Measurements from ENCODE around the gene HNRNPLL.
A peak's percentile ranks its signal among the peaks of the same experiment; 100 is the strongest.
"Not testable (repeated sequence)": the region's sequence is repeated elsewhere in the genome, so short reads cannot be mapped to it uniquely, and the experiment has no call there.

The HNRNPLL gene

DNA sequence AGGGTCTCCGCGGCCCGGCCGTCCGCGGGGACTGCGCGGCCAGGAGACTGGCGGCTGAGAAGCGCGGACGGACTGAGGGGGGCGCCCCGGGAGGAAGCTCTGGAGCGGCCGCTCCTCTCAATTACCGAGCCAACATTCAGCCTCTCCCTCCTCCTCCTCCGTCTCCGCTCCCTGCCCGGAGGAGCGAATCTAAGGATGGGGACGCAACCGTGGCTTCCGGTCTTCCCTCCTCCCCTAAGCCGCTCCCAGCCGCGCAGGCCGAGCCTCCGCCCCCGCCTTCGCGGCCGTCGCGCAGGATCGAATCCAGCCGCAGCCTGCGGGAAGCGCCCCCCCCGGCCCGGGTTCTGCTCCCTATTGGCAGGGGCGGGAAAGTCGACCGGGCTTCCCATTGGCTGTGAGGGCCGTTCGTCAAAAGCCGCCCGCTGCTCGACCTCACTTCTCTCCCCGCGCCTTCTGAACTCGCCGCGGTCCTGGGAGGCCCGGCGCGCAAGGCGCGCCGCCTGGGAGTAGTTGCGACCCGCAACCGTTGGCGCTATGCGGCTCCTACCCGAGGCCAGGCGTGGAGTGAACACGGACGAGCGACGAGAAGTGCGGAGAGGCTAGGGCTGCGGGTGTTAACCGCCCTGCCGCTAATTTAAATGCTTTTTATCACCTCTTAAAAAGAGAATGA lies at the start of gene HNRNPLL:
TSS of gene HNRNPLL (minus strand) at position 197 of the 670 bp plus-strand sequence. CDS start 302 bp downstream, outside the sequence.
- DNase-seq (ENCODE audit: low spot score) = peak; percentile 88
- FAIRE-seq = no peak

DNA sequence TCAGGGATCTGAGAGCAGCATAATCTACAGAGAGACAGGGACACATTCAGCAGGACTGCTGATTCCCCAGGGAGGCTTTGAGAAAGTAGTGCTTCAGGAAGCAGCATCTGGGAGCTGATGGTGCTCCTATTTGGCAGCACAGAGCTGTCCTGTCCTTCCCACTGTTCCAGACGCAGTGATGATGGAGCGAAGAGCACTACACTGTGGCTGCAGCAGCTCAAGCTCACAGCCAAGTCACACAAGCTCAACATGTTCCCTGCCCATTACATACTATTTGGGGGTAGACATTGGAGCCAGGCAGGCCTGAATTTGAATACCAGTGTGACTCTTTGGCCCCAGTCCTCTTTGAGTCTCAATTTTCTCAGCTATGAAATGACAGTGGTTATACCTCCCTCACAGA lies 48.0 kb upstream of the HNRNPLL start:
- FAIRE-seq (no peak), DNase-seq (ENCODE audit: low spot score) (no peak)

DNA sequence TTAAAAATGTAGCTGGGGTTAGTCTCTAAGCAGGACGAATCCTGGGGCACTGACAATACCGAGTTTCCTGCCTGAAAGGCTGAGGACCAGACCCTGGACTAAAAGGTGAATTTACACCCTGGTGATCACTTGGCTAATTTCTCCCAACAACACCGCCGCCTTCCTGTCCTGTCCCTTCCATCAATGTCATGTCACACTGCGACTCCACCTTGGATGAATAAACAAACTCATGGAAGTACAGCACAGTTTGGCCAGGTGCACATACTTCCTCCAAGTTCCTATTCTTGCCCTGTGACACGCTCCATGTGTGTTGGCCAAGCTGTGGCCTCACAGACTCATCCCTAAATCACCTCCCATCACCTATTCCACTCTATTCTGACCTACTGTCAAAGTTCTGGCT lies 47.3 kb upstream of the HNRNPLL start:
- DNase-seq (ENCODE audit: low spot score) (no peak), FAIRE-seq (no peak)

DNA sequence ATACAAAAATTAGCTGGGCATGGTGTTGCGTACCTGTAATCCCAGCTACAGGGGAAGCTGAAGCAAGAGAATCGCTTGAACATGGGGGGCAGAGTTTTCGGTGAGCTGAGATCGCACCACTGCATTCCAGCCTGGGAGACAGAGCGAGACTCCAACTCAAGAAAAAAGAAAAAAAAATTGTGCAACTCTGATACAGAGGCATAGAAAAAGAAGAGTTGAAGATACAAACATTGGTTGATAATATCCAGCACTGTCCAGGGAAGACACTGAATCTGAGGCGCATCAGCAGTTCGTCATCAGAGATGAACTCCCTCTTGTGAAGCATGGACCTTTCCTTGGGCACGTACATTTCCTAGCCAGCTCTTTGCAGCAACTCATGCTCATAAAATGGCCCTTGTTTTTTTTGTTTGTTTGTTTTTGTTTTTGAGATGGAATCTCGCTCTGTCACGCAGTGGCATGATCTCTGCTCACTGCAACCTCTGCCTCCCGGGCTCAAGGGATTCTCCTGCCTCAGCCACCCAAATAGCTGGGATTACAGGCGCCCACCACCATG lies 46.5 kb upstream of the HNRNPLL start:
- FAIRE-seq (no peak), DNase-seq (ENCODE audit: low spot score) (no peak)

DNA sequence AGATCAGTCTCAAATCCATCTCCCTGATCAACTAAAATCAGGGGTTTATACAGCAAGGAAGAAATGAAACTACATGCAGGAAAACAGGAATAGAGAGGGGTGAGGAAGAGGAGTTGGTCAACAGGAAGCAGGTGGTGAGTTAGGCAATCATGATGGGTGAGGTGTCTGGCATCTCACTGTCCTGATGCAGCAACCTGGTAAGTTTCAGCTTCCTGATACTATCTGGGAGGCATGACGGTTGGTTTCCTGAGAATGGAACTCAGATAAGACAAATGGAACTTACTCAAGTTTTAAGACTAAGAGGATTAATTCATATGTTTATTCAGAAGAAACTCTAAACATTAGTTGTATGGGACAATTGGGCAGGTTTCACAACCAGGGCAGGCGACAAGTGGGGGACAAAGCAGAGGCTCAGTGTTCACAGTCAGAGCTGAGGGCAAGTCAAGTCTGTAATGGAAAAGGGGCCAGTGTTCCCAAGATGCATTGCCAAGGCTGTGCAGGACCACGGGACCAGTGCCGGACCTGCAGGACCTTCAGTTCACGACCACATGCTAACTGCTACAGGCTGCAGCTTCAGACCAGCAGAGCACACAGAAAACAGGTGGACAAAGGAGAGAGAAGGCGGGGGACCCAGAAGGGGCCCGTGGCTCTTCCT lies 45.5 kb upstream of the HNRNPLL start:
- DNase-seq (ENCODE audit: low spot score) (no peak), FAIRE-seq (no peak)

DNA sequence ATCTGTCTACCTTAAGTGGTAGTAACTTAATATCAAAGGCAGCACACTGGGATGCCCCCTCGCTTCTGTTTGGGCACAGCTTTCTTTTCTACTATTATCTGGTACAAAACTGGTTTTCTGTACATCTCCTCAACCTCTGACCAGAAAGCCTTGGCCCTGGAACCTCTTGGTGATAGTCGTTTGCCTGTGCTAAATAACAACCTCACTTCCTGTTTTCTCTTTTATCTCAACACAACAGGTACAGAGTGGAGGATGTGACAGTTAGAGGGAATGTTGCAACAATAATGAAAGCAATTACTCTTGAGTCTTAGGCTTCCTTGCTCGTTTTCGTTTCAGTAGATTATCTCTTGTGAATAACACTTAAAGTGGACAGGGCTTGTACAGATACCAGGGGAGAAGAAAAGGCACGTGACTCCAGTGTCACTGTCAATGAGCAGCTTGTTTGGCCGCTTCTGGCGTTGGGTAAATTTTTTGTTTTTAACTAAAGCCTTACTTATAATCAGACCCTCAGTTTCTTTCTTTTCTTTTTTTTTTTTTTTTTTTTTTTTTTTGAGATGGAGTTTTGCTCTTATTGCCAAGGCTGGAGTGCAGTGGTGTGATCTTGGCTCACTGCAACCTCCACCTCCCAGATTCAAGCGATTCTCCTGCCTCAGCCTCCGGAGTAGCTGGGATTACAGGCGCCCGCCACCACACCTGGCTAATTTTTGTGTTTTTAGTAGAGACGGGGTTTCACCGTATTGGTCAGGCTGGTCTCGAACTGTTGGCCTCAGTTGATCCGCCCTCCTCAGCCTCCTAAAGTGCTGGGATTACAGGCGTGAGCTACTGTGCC lies 41.2 kb upstream of the HNRNPLL start:
- not testable (repeated sequence) for DNase-seq (ENCODE audit: low spot score); FAIRE-seq

DNA sequence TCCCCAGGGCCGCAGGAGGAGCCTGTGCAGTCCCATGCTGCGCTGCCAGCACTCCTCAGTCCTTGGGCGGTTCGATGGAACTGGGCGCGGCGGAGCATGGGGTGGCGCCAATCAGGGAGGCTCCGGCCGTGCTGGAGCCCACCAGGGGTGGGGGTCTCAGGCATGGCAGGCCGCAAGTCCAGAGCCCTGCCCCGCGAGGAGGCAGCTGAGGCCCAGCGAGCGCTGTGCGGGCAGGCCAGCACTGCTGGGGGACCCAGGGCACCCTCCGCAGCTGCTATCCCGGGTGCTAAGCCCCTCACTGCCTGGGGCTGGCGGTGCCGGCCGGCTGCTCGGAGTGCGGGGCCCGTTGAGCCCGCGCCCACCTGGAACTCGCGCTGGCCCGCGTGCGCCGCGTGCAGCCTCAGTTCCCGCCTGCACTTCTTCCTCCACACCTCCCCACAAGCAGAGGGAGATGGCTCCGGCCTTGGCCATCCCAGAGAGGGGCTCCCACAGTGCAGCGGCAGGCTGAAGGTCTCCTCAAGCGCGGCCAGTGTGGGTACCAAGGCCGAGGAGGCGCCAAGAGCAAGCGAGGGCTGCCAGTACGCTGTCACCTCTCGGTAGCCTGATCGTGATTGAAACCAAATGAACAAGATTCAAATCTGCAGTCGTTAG lies 40.4 kb upstream of the HNRNPLL start:
- FAIRE-seq (no peak), DNase-seq (ENCODE audit: low spot score) (no peak)

DNA sequence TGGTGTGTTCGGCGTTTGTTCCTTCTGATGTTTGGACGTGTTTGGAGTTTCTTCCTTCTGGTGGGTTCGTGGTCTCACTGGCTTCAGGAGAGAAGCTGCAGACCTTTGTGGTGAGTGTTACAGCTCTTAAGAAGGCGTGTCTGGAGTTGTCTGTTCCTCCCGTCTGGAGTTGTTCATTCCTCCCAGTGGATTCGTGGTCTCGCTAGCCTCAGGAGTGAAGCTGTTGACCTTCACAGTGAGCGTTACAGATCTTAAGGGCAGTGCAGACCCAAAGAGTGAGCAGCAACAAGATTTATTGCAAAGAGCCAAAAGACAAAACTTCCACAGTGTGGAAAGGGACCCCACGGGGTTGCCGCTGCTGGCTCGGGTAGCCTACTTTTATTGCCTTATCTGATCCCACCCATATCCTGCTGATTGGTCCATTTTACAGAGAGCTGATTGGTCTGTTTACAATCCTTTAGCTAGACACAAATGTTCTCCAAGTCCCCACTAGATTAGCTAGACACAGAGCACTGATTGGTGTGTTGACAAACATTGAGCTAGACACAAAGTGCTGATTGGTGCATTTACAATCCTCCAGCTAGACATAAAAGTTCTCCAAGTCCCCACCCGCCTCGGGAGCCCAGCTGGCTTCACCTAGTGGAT lies 39.8 kb upstream of the HNRNPLL start:
- FAIRE-seq; DNase-seq (ENCODE audit: low spot score): not testable (repeated sequence)

DNA sequence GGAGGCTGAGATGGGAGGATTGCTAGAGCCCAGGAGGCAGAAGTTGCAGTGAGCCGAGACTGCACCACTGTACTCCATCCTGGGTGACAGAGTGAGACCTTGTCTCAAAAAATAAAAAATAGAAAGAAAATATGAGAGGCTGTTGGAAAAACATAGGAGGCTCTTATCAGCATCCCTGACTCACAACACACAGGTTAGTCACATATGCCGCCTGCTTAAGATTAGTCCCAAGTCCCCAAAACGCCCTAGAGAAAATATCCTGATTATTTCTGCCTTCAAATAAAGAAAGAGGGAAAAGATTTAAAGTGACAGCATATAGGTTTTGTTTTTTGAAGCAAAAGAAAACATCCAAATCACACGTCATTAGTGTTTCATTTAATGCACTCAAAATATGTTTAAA lies 33.3 kb upstream of the HNRNPLL start:
- FAIRE-seq (no peak), DNase-seq (ENCODE audit: low spot score) (no peak)

DNA sequence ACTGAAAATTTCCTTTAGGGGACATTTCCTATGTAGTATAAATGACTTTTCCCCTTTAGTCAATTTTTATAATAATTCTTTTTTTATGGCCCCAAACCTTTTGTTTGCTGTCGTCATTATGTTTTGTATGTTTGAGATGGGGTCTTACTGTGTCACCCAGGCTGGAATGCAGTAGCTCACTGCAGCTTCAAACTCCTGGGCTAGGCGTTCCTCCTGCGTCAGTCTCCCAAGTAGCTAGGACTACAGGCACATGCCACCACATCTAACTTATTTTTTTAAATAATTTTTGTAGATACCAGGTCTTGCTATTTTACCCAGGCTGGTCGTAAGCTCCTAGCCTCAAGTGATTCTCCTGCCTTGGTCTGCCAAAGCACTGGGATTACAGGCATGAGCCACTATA lies 32.4 kb upstream of the HNRNPLL start:
- DNase-seq (ENCODE audit: low spot score) (no peak), FAIRE-seq (no peak)

DNA sequence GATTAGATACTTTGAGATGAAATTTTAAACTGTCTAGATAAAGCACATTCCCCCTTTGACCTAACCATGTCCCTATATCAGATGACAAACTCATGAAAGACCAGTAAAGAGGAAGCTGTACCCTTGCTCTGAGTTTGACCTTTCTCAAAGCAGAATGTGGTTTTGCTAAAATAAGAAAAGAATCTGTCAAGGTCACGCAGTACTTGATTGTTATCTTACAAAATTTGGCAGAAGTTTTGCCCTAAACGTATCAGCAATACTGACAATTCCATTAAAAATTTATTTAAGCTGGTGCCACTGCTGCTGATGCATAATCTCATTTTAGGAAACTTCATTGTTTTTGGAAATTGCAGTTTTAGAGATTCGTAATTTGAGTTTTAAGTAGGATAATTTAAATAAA lies 32.0 kb upstream of the HNRNPLL start:
- DNase-seq (ENCODE audit: low spot score) (no peak), FAIRE-seq (no peak)

DNA sequence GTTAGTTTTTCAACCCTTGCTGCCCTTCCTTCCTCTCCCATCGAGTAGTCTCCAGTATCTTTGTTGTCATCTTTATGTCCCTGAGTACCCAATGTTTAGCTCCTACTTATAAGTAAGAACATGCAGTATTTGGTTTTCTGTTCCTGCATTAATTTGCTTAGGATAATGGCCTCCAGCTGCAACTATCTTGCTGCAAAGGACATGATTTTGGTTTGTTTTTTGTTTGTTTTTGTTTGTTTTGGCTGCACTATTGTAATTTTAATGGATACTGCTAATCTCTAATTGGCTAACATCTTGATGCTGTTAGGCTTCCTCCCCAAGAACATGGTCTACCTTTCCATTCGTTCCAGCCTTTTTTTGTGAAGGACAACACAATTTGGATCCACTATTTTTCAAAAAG lies 31.2 kb upstream of the HNRNPLL start:
- FAIRE-seq (no peak), DNase-seq (ENCODE audit: low spot score) (no peak)

DNA sequence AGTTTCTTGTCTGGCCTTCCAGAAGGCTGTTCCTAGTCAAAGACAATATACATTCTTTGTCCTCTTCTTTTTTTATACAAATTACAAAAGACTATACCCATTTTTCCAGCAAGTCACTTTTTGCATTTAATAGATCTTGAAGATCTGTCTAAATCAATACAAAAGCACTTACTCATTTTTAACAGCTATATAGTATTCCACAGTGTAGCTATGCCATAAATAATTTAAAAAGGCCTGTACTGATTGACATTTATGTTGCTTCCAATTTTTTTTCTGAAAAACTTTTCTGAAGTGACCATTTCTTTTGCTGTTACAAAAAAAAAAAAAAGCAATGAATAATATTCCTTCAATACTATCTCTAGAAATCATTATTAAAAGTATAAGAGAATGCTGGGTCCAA lies 30.3 kb upstream of the HNRNPLL start:
- no peak for DNase-seq (ENCODE audit: low spot score)
- FAIRE-seq = no peak

DNA sequence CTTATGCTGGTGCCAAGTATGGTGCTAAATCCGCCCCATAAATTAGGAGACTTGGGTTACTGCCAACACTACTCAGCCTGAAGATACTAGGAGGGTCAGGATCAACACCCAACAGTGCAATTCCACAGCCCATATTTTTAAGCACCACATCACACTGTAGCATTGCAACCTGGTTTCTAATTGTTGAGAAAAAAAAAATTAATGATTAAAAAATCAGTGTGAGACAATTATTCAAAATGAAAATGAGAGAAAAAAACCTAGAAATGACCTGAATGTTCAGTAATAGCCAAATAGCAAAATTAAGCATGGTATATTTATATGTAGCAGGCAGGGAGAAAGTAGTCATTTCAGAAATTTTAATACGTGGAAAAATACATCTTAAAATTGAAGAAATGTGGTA lies 29.2 kb upstream of the HNRNPLL start:
- FAIRE-seq (no peak), DNase-seq (ENCODE audit: low spot score) (no peak)

DNA sequence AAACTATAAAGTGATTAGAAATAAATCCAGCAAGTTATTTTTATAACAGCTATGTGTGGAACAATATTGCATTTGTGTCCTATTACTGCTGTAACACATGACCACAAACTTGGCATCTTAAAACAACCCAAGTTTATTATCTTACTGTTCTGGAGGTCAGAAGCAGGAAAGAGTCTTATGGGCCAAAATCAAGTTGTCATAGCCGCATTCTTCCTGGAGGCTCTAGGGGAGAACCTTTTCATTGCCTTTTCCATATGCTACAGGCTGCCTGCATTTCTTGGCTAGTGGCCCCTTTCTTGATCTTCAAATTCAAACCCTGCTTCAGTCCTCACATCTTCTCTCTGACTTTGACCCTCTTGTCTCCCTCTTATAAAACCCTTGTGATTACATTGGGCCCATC lies 27.0 kb upstream of the HNRNPLL start:
- FAIRE-seq (no peak), DNase-seq (ENCODE audit: low spot score) (no peak)

DNA sequence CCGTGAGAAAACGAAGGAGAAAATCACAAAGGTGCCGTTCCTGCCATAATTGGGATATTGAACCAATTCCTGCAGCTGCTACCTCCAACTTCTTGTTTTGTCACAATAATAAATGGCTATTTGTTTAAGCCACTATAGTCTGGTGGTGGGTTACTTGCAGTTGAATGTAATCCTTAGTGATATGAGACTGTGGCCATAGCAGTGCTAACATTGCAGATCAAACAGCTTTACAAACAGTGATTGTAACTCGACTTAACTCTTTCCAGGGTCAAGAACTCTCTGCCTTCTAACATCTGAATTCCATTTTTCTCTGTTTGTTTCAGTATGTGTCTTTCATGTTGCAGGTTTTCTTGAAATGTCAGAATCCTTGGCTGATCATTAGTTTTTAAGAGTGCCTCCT lies 24.7 kb upstream of the HNRNPLL start:
- DNase-seq (ENCODE audit: low spot score) = no peak
- no peak for FAIRE-seq

DNA sequence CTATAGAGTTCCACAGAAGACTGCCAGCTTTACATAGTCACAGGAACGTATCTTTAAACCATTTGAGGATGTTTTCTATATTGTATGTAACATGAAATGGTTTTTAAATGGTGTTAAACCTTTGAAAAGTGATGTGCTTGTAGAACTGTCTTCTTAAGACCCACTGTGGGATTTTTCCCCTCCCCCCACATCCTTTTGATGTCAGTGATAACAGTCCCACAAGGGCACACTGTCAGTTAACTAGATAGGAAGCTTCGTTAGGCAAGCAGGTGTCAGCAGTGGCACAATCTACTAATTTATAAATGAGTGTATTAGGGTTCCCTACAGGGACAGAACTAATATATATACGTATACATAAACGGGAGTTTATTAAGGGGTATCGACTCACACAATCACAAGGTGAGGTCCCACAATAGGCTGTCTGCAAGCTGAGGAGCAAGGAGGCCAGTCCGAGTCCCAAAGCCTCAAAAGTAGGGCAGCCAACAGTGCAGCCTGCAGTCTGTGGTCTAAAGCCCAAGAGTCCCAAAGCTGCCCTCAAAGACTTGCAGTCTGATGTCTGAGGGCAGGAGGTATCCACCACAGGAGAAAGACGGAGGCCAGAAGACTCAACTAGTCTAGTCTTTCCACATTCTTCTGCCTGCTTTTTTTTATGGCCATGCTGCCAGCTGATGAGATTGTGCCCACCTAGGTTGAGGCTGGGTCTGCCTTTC lies 23.8 kb upstream of the HNRNPLL start:
- DNase-seq (ENCODE audit: low spot score) (no peak), FAIRE-seq (no peak)

DNA sequence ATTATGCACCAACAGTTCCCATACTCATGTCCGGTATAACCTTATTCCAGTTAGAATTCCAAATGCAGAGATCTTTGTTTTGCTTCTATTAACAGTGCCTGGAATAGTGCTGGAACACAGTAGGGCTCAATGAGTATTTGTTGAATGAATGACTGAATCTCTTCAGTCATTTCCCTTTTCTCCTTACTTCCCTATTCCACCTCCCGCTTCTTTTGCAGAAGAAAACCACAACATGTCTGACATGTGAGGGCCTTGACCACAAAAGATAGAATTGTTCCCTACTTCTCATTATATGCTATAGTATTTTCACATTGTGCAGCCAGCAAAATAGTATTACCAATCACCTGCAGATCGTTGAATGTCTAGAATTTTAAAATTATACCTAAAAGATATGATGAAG lies 19.5 kb upstream of the HNRNPLL start:
- no peak for DNase-seq (ENCODE audit: low spot score)
- no peak for FAIRE-seq

DNA sequence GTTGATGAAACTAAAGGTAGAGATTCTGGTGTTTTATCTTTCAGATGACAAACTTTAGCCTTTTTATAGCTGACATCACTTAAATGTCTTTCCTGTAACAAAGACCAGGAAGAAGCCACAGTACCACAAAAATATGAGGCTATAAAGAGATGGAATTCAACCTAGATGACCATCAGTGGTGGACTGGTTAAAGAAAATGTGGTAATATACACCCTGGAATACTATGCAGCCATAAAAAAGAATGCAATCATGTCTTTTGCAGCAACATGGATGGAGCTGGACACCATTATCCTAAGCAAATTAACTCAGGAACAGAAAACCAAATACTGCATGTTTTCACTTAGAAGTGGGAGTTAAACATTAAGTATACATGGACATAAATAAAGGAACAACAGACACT lies 18.3 kb upstream of the HNRNPLL start:
- FAIRE-seq (no peak), DNase-seq (ENCODE audit: low spot score) (no peak)

DNA sequence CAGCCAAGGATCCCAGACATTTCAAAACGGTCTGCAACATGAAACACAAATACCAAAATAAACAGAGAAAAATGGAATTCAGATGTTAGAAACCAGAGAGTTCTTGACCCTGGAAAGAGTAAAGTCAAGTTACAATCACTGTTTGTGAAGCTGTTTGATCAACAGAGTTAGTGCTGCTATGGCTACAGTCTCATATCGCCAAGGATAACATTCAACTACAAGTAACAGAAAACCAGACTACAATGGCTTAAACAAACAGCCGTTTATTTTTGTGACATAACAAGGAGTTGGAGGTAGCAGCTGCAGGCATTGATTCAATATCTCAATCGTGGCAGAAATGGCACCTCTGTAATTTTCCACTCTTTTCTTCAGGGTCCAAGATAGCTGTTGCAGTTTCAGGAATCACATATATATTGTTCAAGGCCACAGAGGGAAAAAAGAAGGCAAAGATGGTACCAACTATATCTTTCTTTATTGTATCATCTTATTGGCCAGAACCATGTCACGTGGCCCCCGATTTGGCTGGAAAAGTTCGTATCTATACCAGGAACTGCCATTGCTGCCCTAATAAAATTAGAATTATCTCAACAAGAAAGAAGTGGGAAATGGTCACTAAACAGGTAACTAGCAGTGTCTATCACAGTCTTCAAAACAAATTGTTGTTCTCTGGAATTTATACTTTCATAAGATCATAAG lies 17.7 kb upstream of the HNRNPLL start:
- DNase-seq (ENCODE audit: low spot score) (no peak), FAIRE-seq (no peak)
